ENCODE data around the gene MLH3. TPM values are rescaled to one million over a fixed set of nuclear protein-coding genes. Genes with fewer than 3 reads are reported as not detected.

Gene MLH3
- total RNA-seq, 1 donor from 2014 or later = 9.6 TPM

GRCh38 chr14:74973003-74973653 is 78.1 kb downstream of the MLH3 start:
- peak; percentile 74 to 95 for DNase-seq (ENCODE audit: low read depth in 2 of 2)

- no peak for DNase-seq (ENCODE audit: low read depth in 2 of 2)
Measured at GRCh38 chr14:74968811-74969210, 82.5 kb downstream of the MLH3 start.

- peak in 1 of 2 donors; percentile 82 for DNase-seq (ENCODE audit: low read depth in 2 of 2)
Measured at GRCh38 chr14:74965486-74966153, 85.6 kb downstream of the MLH3 start.

- DNase-seq (ENCODE audit: low read depth in 2 of 2) = peak in 1 of 2 donors; percentile 79
Measured at GRCh38 chr14:74964787-74965485, 86.3 kb downstream of the MLH3 start.

Other genes with a start within 250 kb of the MLH3 start
- not detected in 2 replicates for gene PROX2, start 175.3 kb downstream of the MLH3 start, total RNA-seq
- gene DLST, start 169.6 kb downstream of the MLH3 start, total RNA-seq = 41.5 and 49.9 TPM in 2 replicates
- gene RPS6KL1, start 128.2 kb downstream of the MLH3 start, total RNA-seq = 5.6 and 6.6 TPM in 2 replicates
- gene PGF, start 95.9 kb downstream of the MLH3 start, total RNA-seq = 34.1 and 44.8 TPM in 2 replicates
- gene EIF2B2, start 48.5 kb downstream of the MLH3 start, total RNA-seq = 37.2 and 70.8 TPM in 2 replicates
- gene ACYP1, start 12.6 kb upstream of the MLH3 start, total RNA-seq = 3.3 and 7.4 TPM in 2 replicates
- gene ZC2HC1C, start 18.2 kb upstream of the MLH3 start, total RNA-seq = 0.38 and 0.51 TPM in 2 replicates
- gene NEK9, start 75.6 kb upstream of the MLH3 start, total RNA-seq = 29.5 TPM in 2 replicates
- gene TMED10, start 125.1 kb upstream of the MLH3 start, total RNA-seq = 215 and 263 TPM in 2 replicates
- 25.5 and 67.3 TPM in 2 replicates for gene FOS, start 227.4 kb upstream of the MLH3 start, total RNA-seq